Measurements from ENCODE around the gene FAM131B.
A peak's percentile ranks its signal among the peaks of the same experiment; 100 is the strongest.

FAM131B gene

GRCh38 chr7:143373255-143373794 lies 10.8 kb upstream of the FAM131B start:
- Histone ChIP-seq H4K91ac (ENCODE audit: low read length) (no peak overlapping the region), H2BK12ac (ENCODE audit: low read length in 2 of 2) (no peak overlapping the region), H3K4me3 (ENCODE audit: insufficient read depth in 1 of 2, low read depth in 1 of 2, low read length in 2 of 2) (no peak overlapping the region), H3K9me3 (ENCODE audit: control insufficient read depth, low read length) (no peaks in the 10 kb centered on the region), H2BK120ac (ENCODE audit: low read depth, low read length) (no peak overlapping the region), H3K36me3 (ENCODE audit: control insufficient read depth in 1 of 2, insufficient read depth in 2 of 2, low read depth in 1 of 2, low read length in 2 of 2) (no peaks in the 10 kb centered on the region), H3K27me3 (ENCODE audit: control insufficient read depth in 1 of 2, insufficient read depth in 1 of 2, low read length in 2 of 2) (no peaks in the 10 kb centered on the region), H3K4ac (ENCODE audit: low read depth in 1 of 2, low read length in 2 of 2) (no peak overlapping the region), H3K27ac (ENCODE audit: low read length, poor library complexity, severe bottlenecking) (no peak overlapping the region), H3K18ac (ENCODE audit: low read depth in 1 of 2, low read length in 2 of 2) (no peak overlapping the region), H2BK5ac (ENCODE audit: low read depth, low read length, poor library complexity, severe bottlenecking) (no peak overlapping the region), H3K79me1 (replicated peaks; ENCODE audit: low read length, poor library complexity, severe bottlenecking) (peaks cover 5% of the 10 kb centered on the region), H3K4me2 (ENCODE audit: low read length, poor library complexity, severe bottlenecking) (no peak overlapping the region), H3K23ac (ENCODE audit: low read length in 2 of 2) (no peak overlapping the region), H2AFZ (ENCODE audit: low read depth, low read length) (no peak overlapping the region), H3K9ac (ENCODE audit: low read length) (no peak overlapping the region), H3K4me1 (ENCODE audit: control insufficient read depth, insufficient read depth, low read depth, low read length) (peaks cover 9% of the 10 kb centered on the region), H2AK5ac (ENCODE audit: low read length, severe bottlenecking) (no peak overlapping the region), H4K8ac (ENCODE audit: low read length) (no peak overlapping the region), H3K14ac (ENCODE audit: low read length in 2 of 2) (no peak overlapping the region), H2BK15ac (ENCODE audit: low read depth, poor library complexity, severe bottlenecking) (no peak overlapping the region)
- no peak for DNase-seq
- WGBS, result 94% methylated on average over 4 of the region's 4 CpGs

- 81% methylated on average over 4 of the region's 4 CpGs for WGBS
- no peaks in the 10 kb centered on the region for H3K27me3 ChIP-seq (ENCODE audit: control insufficient read depth in 1 of 2, insufficient read depth in 1 of 2, low read length in 2 of 2)
These were observed 9.6 kb upstream of the FAM131B start for GRCh38 chr7:143372070-143372469.

GRCh38 chr7:143369678-143370651 lies 7.5 kb upstream of the FAM131B start:
- H3K4me3 ChIP-seq (ENCODE audit: insufficient read depth in 1 of 2, low read depth in 1 of 2, low read length in 2 of 2), result no peak overlapping the region
- H2BK12ac ChIP-seq (ENCODE audit: low read length in 2 of 2), result no peak overlapping the region
- no peak overlapping the region for H3K4me2 ChIP-seq (ENCODE audit: low read length, poor library complexity, severe bottlenecking)
- whole genome bisulfite sequencing, result 69% methylated on average over 8 of the region's 12 CpGs
- no peaks in the 10 kb centered on the region for H3K79me1 ChIP-seq (replicated peaks; ENCODE audit: low read length, poor library complexity, severe bottlenecking)
- H4K8ac ChIP-seq (ENCODE audit: low read length), result no peak overlapping the region
- H3K9me3 ChIP-seq (ENCODE audit: control insufficient read depth, low read length), result no peaks in the 10 kb centered on the region
- H2BK15ac ChIP-seq (ENCODE audit: low read depth, poor library complexity, severe bottlenecking), result no peak overlapping the region
- H3K27me3 ChIP-seq (ENCODE audit: control insufficient read depth in 1 of 2, insufficient read depth in 1 of 2, low read length in 2 of 2), result peaks cover 3 to 6% of the 10 kb centered on the region in 2 experiments
- H3K18ac ChIP-seq (ENCODE audit: low read depth in 1 of 2, low read length in 2 of 2), result no peak overlapping the region
- no peak overlapping the region for H3K27ac ChIP-seq (ENCODE audit: low read length, poor library complexity, severe bottlenecking)
- H4K91ac ChIP-seq (ENCODE audit: low read length), result no peak overlapping the region
- DNase-seq, result no peak
- H3K23ac ChIP-seq (ENCODE audit: low read length in 2 of 2), result no peak overlapping the region
- H3K14ac ChIP-seq (ENCODE audit: low read length in 2 of 2), result no peak overlapping the region
- no peak overlapping the region for H2BK120ac ChIP-seq (ENCODE audit: low read depth, low read length)
- H3K4me1 ChIP-seq (ENCODE audit: control insufficient read depth, insufficient read depth, low read depth, low read length), result peaks cover 8% of the 10 kb centered on the region
- H2AFZ ChIP-seq (ENCODE audit: low read depth, low read length), result no peak overlapping the region
- no peak overlapping the region for H3K4ac ChIP-seq (ENCODE audit: low read depth in 1 of 2, low read length in 2 of 2)
- no peak overlapping the region for H2BK5ac ChIP-seq (ENCODE audit: low read depth, low read length, poor library complexity, severe bottlenecking)
- H3K9ac ChIP-seq (ENCODE audit: low read length), result no peak overlapping the region
- H3K36me3 ChIP-seq (ENCODE audit: control insufficient read depth in 1 of 2, insufficient read depth in 2 of 2, low read depth in 1 of 2, low read length in 2 of 2), result no peaks in the 10 kb centered on the region
- no peak overlapping the region for H2AK5ac ChIP-seq (ENCODE audit: low read length, severe bottlenecking)

More at GRCh38 chr7:143372070-143372469, 9.6 kb upstream of the FAM131B start:
- H2BK5ac ChIP-seq (ENCODE audit: low read depth, low read length, poor library complexity, severe bottlenecking), result no peak overlapping the region
- no peak overlapping the region for H3K4me2 ChIP-seq (ENCODE audit: low read length, poor library complexity, severe bottlenecking)
- H2AK5ac ChIP-seq (ENCODE audit: low read length, severe bottlenecking), result no peak overlapping the region
- no peak overlapping the region for H2AFZ ChIP-seq (ENCODE audit: low read depth, low read length)
- no peak overlapping the region for H3K4me3 ChIP-seq (ENCODE audit: insufficient read depth in 1 of 2, low read depth in 1 of 2, low read length in 2 of 2)
- H3K4ac ChIP-seq (ENCODE audit: low read depth in 1 of 2, low read length in 2 of 2), result no peak overlapping the region
- H3K79me1 ChIP-seq (replicated peaks; ENCODE audit: low read length, poor library complexity, severe bottlenecking), result no peaks in the 10 kb centered on the region
- no peak overlapping the region for H2BK15ac ChIP-seq (ENCODE audit: low read depth, poor library complexity, severe bottlenecking)
- no peak overlapping the region for H3K23ac ChIP-seq (ENCODE audit: low read length in 2 of 2)
- no peaks in the 10 kb centered on the region for H3K36me3 ChIP-seq (ENCODE audit: control insufficient read depth in 1 of 2, insufficient read depth in 2 of 2, low read depth in 1 of 2, low read length in 2 of 2)
- DNase-seq, result no peak
- H2BK120ac ChIP-seq (ENCODE audit: low read depth, low read length), result no peak overlapping the region
- H2BK12ac ChIP-seq (ENCODE audit: low read length in 2 of 2), result no peak overlapping the region
- no peak overlapping the region for H3K9ac ChIP-seq (ENCODE audit: low read length)
- H3K9me3 ChIP-seq (ENCODE audit: control insufficient read depth, low read length), result no peaks in the 10 kb centered on the region
- no peak overlapping the region for H3K14ac ChIP-seq (ENCODE audit: low read length in 2 of 2)
- no peak overlapping the region for H3K27ac ChIP-seq (ENCODE audit: low read length, poor library complexity, severe bottlenecking)
- H4K8ac ChIP-seq (ENCODE audit: low read length), result no peak overlapping the region
- peaks cover 12% of the 10 kb centered on the region for H3K4me1 ChIP-seq (ENCODE audit: control insufficient read depth, insufficient read depth, low read depth, low read length)
- H4K91ac ChIP-seq (ENCODE audit: low read length), result no peak overlapping the region
- no peak overlapping the region for H3K18ac ChIP-seq (ENCODE audit: low read depth in 1 of 2, low read length in 2 of 2)

- Histone ChIP-seq H2BK5ac (ENCODE audit: low read depth, low read length, poor library complexity, severe bottlenecking) (no peak overlapping the region), H3K9ac (ENCODE audit: low read length) (no peak overlapping the region), H3K4me2 (ENCODE audit: low read length, poor library complexity, severe bottlenecking) (no peak overlapping the region), H3K18ac (ENCODE audit: low read depth in 1 of 2, low read length in 2 of 2) (no peak overlapping the region), H2AFZ (ENCODE audit: low read depth, low read length) (no peak overlapping the region), H2AK5ac (ENCODE audit: low read length, severe bottlenecking) (no peak overlapping the region), H4K91ac (ENCODE audit: low read length) (no peak overlapping the region), H4K8ac (ENCODE audit: low read length) (no peak overlapping the region), H3K36me3 (ENCODE audit: control insufficient read depth in 1 of 2, insufficient read depth in 2 of 2, low read depth in 1 of 2, low read length in 2 of 2) (no peaks in the 10 kb centered on the region), H3K4me3 (ENCODE audit: insufficient read depth in 1 of 2, low read depth in 1 of 2, low read length in 2 of 2) (no peak overlapping the region), H3K23ac (ENCODE audit: low read length in 2 of 2) (no peak overlapping the region), H3K79me1 (replicated peaks; ENCODE audit: low read length, poor library complexity, severe bottlenecking) (no peaks in the 10 kb centered on the region), H2BK12ac (ENCODE audit: low read length in 2 of 2) (no peak overlapping the region), H2BK120ac (ENCODE audit: low read depth, low read length) (no peak overlapping the region), H3K4ac (ENCODE audit: low read depth in 1 of 2, low read length in 2 of 2) (no peak overlapping the region), H3K27me3 (ENCODE audit: control insufficient read depth in 1 of 2, insufficient read depth in 1 of 2, low read length in 2 of 2) (peaks cover 18 to 22% of the 10 kb centered on the region in 2 experiments), H3K4me1 (ENCODE audit: control insufficient read depth, insufficient read depth, low read depth, low read length) (peaks cover 8% of the 10 kb centered on the region), H3K9me3 (ENCODE audit: control insufficient read depth, low read length) (no peaks in the 10 kb centered on the region), H3K14ac (ENCODE audit: low read length in 2 of 2) (peak overlapping the region in 1 of 2 experiments; percentile 18), H3K27ac (ENCODE audit: low read length, poor library complexity, severe bottlenecking) (no peak overlapping the region), H2BK15ac (ENCODE audit: low read depth, poor library complexity, severe bottlenecking) (no peak overlapping the region)
- no peak for DNase-seq
- 90% methylated on average over 1 of the region's 1 CpG for WGBS
These were observed 5.9 kb upstream of the FAM131B start for GRCh38 chr7:143368387-143368786.

Measured in mesenchymal stem cell (in vitro differentiated cells and primary cell).